K562 (cell line): ENCODE measurements around the gene LYRM1. TPM values are rescaled to one million over a fixed set of nuclear protein-coding genes. Genes with fewer than 3 reads are reported as not detected.

ENCODE experiments used
- ATF7 ChIP-seq: fragments of 450-650 bp; IDR thresholded peaks from 2 replicates; pipeline ENCODE4 v1.7.1; 2014; ENCODE audit warnings: mild to moderate bottlenecking, moderate library complexity
- BHLHE40 ChIP-seq: IDR thresholded peaks from 2 replicates; pipeline ENCODE4 v1.6.1; 2011; ENCODE audit warnings: low read length, improper control_type of control experiment
- CBFB ChIP-seq: sonication (generic); formaldehyde crosslinking; IDR thresholded peaks from 2 replicates; pipeline ENCODE4 v1.4.0; 2020; ENCODE audit warnings: mild to moderate bottlenecking, missing genetic modification reagents
- E2F6 ChIP-seq, 2 experiments: IDR thresholded peaks; 2 replicates each; pipeline ENCODE4 v1.6.1; 2011; ENCODE audit warnings: borderline replicate concordance in 1 of 2, control low read depth in 1 of 2, low read depth in 1 of 2, low read length in 1 of 2, mild to moderate bottlenecking in 1 of 2, mixed read lengths in 1 of 2, moderate library complexity in 1 of 2; ENCODE audit not compliant: insufficient read depth in 1 of 2, insufficient read length in 1 of 2, poor library complexity in 1 of 2, severe bottlenecking in 1 of 2; ENCODE audit errors: extremely low read depth in 1 of 2
- KDM4B ChIP-seq, 2 experiments: fragments of 450-650 bp in 1 of 2; sonication (generic) in 1 of 2; IDR thresholded peaks; 2 replicates each; pipeline ENCODE4 v1.6.1; 2016 to 2017; ENCODE audit warnings: borderline replicate concordance in 2 of 2, antibody characterized with exemption in 1 of 2, low read depth in 1 of 2, mild to moderate bottlenecking in 1 of 2
- KLF16 ChIP-seq: IDR thresholded peaks from 2 replicates; pipeline ENCODE4 v1.6.1; 2016; ENCODE audit warnings: antibody characterized with exemption
- MED1 ChIP-seq: sonication (generic); formaldehyde crosslinking; IDR thresholded peaks from 2 replicates; pipeline ENCODE4 v1.8.1; 2023; ENCODE audit warnings: missing genetic modification reagents, borderline replicate concordance
- MLX ChIP-seq, 2 experiments: fragments of 450-650 bp in 1 of 2; sonication (generic) in 1 of 2; formaldehyde crosslinking; conservative IDR thresholded peaks; 2 replicates each; pipeline versions ENCODE4 v1.4.0 to v1.8.1; 2020 to 2022; ENCODE audit warnings: mild to moderate bottlenecking in 1 of 2, missing genetic modification reagents in 1 of 2
- MYC ChIP-seq, 2 experiments: fragments of 250-450 bp in 1 of 2; sonication (Bioruptor Pico) in 1 of 2; IDR thresholded peaks; 2 replicates each; pipeline versions ENCODE4 v1.5.1 to v1.6.1; 2012 to 2021; ENCODE audit warnings: low read depth in 2 of 2, borderline replicate concordance in 1 of 2, improper control_type of control experiment in 1 of 2, low read length in 1 of 2, mild to moderate bottlenecking in 1 of 2, moderate library complexity in 1 of 2
- NR2C2 ChIP-seq, 2 experiments: fragments of 200-800 bp in 1 of 2; sonication (Bioruptor generic) in 1 of 2; sonication (generic) in 1 of 2; formaldehyde crosslinking in 1 of 2; IDR thresholded peaks; 2 replicates each; pipeline versions ENCODE4 v1.6.1 to v1.8.0; 2016 to 2022; ENCODE audit warnings: mild to moderate bottlenecking in 1 of 2, missing compliant biosample characterization in 1 of 2, missing genetic modification characterization in 1 of 2, missing genetic modification reagents in 1 of 2
- PKNOX1 ChIP-seq: fragments of 450-650 bp; IDR thresholded peaks from 2 replicates; pipeline ENCODE4 v1.6.1; 2016
- SMARCA4 ChIP-seq: fragments of 450-650 bp; IDR thresholded peaks from 2 replicates; pipeline ENCODE4 v1.6.1; 2016
- SMARCA5 ChIP-seq: fragments of 450-650 bp; IDR thresholded peaks from 2 replicates; pipeline ENCODE4 v1.6.1; 2016
- SMARCE1 ChIP-seq: fragments of 450-650 bp; IDR thresholded peaks from 2 replicates; pipeline ENCODE4 v1.7.1; 2016; ENCODE audit warnings: mild to moderate bottlenecking
- TCF7 ChIP-seq: sonication (generic); IDR thresholded peaks from 2 replicates; pipeline ENCODE4 v1.6.1; 2016; ENCODE audit warnings: antibody characterized with exemption, borderline replicate concordance
- TEAD1 ChIP-seq, 2 experiments: fragments of 450-650 bp in 1 of 2; sonication (generic) in 1 of 2; formaldehyde crosslinking; IDR thresholded peaks; 2 replicates each; pipeline versions ENCODE4 v1.4.0 to v1.8.0; 2020 to 2022; ENCODE audit warnings: mild to moderate bottlenecking in 2 of 2, missing genetic modification reagents in 1 of 2
- ZKSCAN1 ChIP-seq: fragments of 150-350 bp; IDR thresholded peaks from 2 replicates; pipeline ENCODE4 v1.6.1; 2016; ENCODE audit warnings: low read depth, low read length
- ZNF165 ChIP-seq: fragments of 250-450 bp; sonication (Bioruptor Pico); IDR thresholded peaks from 2 replicates; pipeline ENCODE4 v1.4.0; 2020; ENCODE audit warnings: borderline replicate concordance
- ZNF175 ChIP-seq: fragments of 200-800 bp; sonication (Bioruptor generic); IDR thresholded peaks from 2 replicates; pipeline ENCODE4 v1.6.1; 2016; ENCODE audit warnings: low read depth, mild to moderate bottlenecking, missing genetic modification characterization, missing compliant biosample characterization
- ZNF589 ChIP-seq: fragments of 200-800 bp; sonication (Bioruptor generic); IDR thresholded peaks from 2 replicates; pipeline ENCODE4 v1.6.1; 2016; ENCODE audit warnings: low read depth, missing genetic modification characterization, missing compliant biosample characterization
- ZNF717 ChIP-seq: fragments of 250-450 bp; sonication (Bioruptor Pico); IDR thresholded peaks from 2 replicates; pipeline ENCODE4 v1.5.0; 2021
- polyA plus RNA-seq, 8 experiments: library from polyadenylated mRNA; depleted of rRNA in 4 of 8; stranded (reverse) in 5 of 8; unstranded in 3 of 8; fragments of >200 nt; fragmentation: Nextera tagmentation in 2 of 8; fragmentation: Illumina TruSeq in 1 of 8; extraction: Ambion mirVana in 2 of 8; extraction: Trizol in 1 of 8; gene quantifications; 2 replicates each; pipeline versions ENCODE4 v1.2.1 to v1.2.3, GENCODE V29; 2011 to 2014; ENCODE audit warnings: inconsistent platforms in 1 of 8, missing spikeins in 1 of 8
- total RNA-seq, 7 experiments: library from RNA; depleted of rRNA in 6 of 7; stranded (reverse); fragments of >200 nt in 6 of 7; fragmentation: Illumina TruSeq in 2 of 7; extraction: Trizol in 2 of 7; gene quantifications; 2 replicates each; pipeline versions ENCODE4 v1.2.1 to v1.2.3, GENCODE V29; 2011 to 2021; ENCODE audit warnings: low replicate concordance in 1 of 7
- TF ChIP-seq, protein P1 (sequence below): fragments of 250-450 bp; sonication (Bioruptor Pico); IDR thresholded peaks from 2 replicates; pipeline ENCODE4 v1.5.0; 2021
- TF ChIP-seq, protein P2 (sequence below): fragments of 450-650 bp; conservative IDR thresholded peaks from 2 replicates; pipeline ENCODE4 v1.6.1; 2016; ENCODE audit warnings: missing genetic modification characterization, low read depth, mild to moderate bottlenecking, missing compliant biosample characterization, moderate library complexity

The LYRM1 gene
- total and polyA plus RNA-seq, 9 of the 15 experiments (the other 6 are each of a cell fraction or from before 2014, with no cell fraction given), result 17.5 to 44.1 (median 32.7) TPM

DNA sequence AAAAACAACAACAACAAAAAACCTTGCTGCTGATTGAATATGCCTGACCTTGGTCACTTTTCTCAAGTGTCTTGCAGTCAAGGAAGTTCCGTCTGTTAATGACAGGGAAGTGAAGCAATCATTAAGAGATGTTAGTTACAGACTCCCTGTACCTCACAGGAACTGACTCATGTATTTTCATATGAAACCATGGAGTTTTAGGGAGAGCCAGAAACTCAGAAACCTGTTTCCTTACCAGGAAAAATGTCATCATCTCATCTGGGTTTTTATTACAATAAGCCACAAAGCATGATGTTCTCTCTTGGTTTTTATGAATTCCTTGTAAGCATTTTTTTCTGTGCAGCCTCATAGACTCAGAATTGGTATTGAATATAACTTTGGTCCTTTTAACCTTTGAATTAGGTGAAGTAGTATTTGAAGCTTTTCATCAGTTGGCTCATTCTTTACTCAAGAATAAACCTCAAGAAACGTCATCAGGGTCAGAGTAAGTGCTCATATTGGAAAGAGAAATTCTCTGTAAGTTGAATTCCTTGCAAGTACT lies 10.3 kb downstream of the LYRM1 start (continued):
- TF ChIP-seq E2F6 (IDR thresholded peaks at IDR 0.05; ENCODE audit: borderline replicate concordance in 1 of 2, extremely low read depth in 1 of 2, insufficient read depth in 1 of 2, insufficient read length in 1 of 2, low read depth in 1 of 2, low read length in 1 of 2, poor library complexity in 1 of 2, severe bottlenecking in 1 of 2), result no peak
- peak; percentile 57; the same call in 1 of the 2 replicates for TF ChIP-seq ATF7
- TF ChIP-seq MLX (CRISPR knock-in tag; conservative IDR thresholded peaks at IDR 0.05), result no peak
- TF ChIP-seq MED1 (CRISPR knock-in tag), result no peak
- no peak for TF ChIP-seq ZNF717 (CRISPR knock-in tag)
- TF ChIP-seq, protein P1, sequence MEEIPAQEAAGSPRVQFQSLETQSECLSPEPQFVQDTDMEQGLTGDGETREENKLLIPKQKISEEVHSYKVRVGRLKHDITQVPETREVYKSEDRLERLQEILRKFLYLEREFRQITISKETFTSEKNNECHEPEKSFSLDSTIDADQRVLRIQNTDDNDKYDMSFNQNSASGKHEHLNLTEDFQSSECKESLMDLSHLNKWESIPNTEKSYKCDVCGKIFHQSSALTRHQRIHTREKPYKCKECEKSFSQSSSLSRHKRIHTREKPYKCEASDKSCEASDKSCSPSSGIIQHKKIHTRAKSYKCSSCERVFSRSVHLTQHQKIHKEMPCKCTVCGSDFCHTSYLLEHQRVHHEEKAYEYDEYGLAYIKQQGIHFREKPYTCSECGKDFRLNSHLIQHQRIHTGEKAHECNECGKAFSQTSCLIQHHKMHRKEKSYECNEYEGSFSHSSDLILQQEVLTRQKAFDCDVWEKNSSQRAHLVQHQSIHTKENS (CRISPR knock-in tag), result no peak
- no peak for TF ChIP-seq CBFB (CRISPR knock-in tag)
- 0 out of 2 replicates have a peak, but pooled peaks have one; percentile 8 for TF ChIP-seq ZNF589 (CRISPR knock-in tag)
- TF ChIP-seq ZKSCAN1, result no peak
- no peak for TF ChIP-seq MYC (IDR thresholded peaks at IDR 0.05; ENCODE audit: low read depth, low read length)
- no peak for TF ChIP-seq MYC (CRISPR knock-in tag; IDR thresholded peaks at IDR 0.05; ENCODE audit: borderline replicate concordance, low read depth)
- TF ChIP-seq ZNF175 (CRISPR knock-in tag), result peak; percentile 75; the same call in 1 of the 2 replicates
- TF ChIP-seq SMARCA5, result no peak
- peak; percentile 70; the same call in 1 of the 2 replicates for TF ChIP-seq SMARCA4
- no peak for TF ChIP-seq TEAD1 (CRISPR knock-in tag; IDR thresholded peaks at IDR 0.05)
- peak; percentile 45; the same call in 1 of the 2 replicates for TF ChIP-seq SMARCE1
- no peak for TF ChIP-seq TCF7
- no peak for TF ChIP-seq KLF16
- TF ChIP-seq NR2C2 (CRISPR knock-in tag; IDR thresholded peaks at IDR 0.05), result no peak
- TF ChIP-seq NR2C2 (tag; IDR thresholded peaks at IDR 0.05), result peak; percentile 79
- no peak for TF ChIP-seq BHLHE40
- TF ChIP-seq, protein P2, sequence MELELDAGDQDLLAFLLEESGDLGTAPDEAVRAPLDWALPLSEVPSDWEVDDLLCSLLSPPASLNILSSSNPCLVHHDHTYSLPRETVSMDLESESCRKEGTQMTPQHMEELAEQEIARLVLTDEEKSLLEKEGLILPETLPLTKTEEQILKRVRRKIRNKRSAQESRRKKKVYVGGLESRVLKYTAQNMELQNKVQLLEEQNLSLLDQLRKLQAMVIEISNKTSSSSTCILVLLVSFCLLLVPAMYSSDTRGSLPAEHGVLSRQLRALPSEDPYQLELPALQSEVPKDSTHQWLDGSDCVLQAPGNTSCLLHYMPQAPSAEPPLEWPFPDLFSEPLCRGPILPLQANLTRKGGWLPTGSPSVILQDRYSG, result no peak
- TF ChIP-seq KDM4B (IDR thresholded peaks at IDR 0.05; ENCODE audit: borderline replicate concordance in 2 of 2, low read depth in 1 of 2), result no peak
- no peak for TF ChIP-seq ZNF165 (CRISPR knock-in tag)
- peak; percentile 79 for TF ChIP-seq PKNOX1
